HepG2 (cell line): Measurements from ENCODE around the gene MDH2. TPM values are rescaled to one million over a fixed set of nuclear protein-coding genes. Genes with fewer than 3 reads are reported as not detected.

ENCODE experiments used
- ATAC-seq: fragments of 200-7000 bp; cut with Tn5 transposase; 3 replicates; pipeline ENCODE4 v1.9.1; 2020; ENCODE audit warnings: mild to moderate bottlenecking, moderate library complexity
- BruUV-seq: library from RNA; stranded (reverse); fragments of 400-500 nt; replicated peaks from 2 replicates; lab custom pipeline; 2021; lab: Mats Ljungman, UMichigan
- CTCF ChIA-PET: fragments of 300-600 bp; formaldehyde crosslinking; extraction: SDS; loops from one replicate; lab custom pipeline; 2021; ENCODE audit warnings: low total read pairs, inconsistent platforms, low intra/inter-chr PET ratio; lab: Yijun Ruan, JAX
- POLR2A ChIA-PET: fragments of 350-600 bp; sonication (Branson Sonifier 250); formaldehyde crosslinking; loops from one replicate; lab custom pipeline; 2020; ENCODE audit warnings: antibody characterized with exemption, inconsistent platforms; lab: Yijun Ruan, JAX
- DNase-seq: peaks from one replicate; pipeline ENCODE4 v3.0.0-alpha.2; 2015; ENCODE audit warnings: low spot score
- FAIRE-seq: peaks from 3 replicates; lab custom pipeline; 2011; peaks lifted over from hg19 to GRCh38; lab: Jason Lieb, UNC
- H2AFZ ChIP-seq: one replicate; pipeline ENCODE4 v1.6.1; 2011; ENCODE audit warnings: low read length, inconsistent platforms
- H3K27ac ChIP-seq: fragments of 300-600 bp; 3 replicates; pipeline ENCODE4 v1.8.0; 2011; ENCODE audit warnings: mixed run types, mild to moderate bottlenecking, mixed read lengths, low read length, inconsistent platforms; ENCODE audit not compliant: insufficient read depth; ENCODE audit errors: extremely low read length
- H3K27me3 ChIP-seq, 2 experiments: fragments of 200-600 bp in 1 of 2; 2 replicates in 1 of 2; 3 replicates in 1 of 2; pipeline versions ENCODE4 v1.6.0 to v1.8.0; 2011; ENCODE audit warnings: low read length in 2 of 2, mild to moderate bottlenecking in 2 of 2, moderate library complexity in 2 of 2, inconsistent platforms in 1 of 2; ENCODE audit not compliant: insufficient read depth in 2 of 2, control insufficient read depth in 1 of 2
- H3K36me3 ChIP-seq, 2 experiments: fragments of 200-600 bp in 1 of 2; replicated peaks in 1 of 2; 2 replicates in 1 of 2; 3 replicates in 1 of 2; pipeline versions ENCODE4 v1.5.1 to v1.8.0; 2011; ENCODE audit warnings: low read length in 2 of 2, inconsistent platforms in 1 of 2; ENCODE audit not compliant: insufficient read depth in 2 of 2, control insufficient read depth in 1 of 2
- H3K4me1 ChIP-seq: 2 replicates; pipeline ENCODE4 v1.5.1; 2012; ENCODE audit warnings: low read length, inconsistent platforms; ENCODE audit not compliant: insufficient read depth
- H3K4me2 ChIP-seq: 2 replicates; pipeline ENCODE4 v1.6.0; 2011; ENCODE audit warnings: low read depth, low read length, inconsistent platforms
- H3K4me3 ChIP-seq, 3 experiments: fragments of 200-600 bp in 1 of 3; sonication (generic), shearing (Covaris generic) in 1 of 3; replicated peaks in 1 of 3; 2 replicates each; pipeline ENCODE4 v1.5.1; 2011 to 2016; ENCODE audit warnings: low read length in 3 of 3, inconsistent platforms in 2 of 3, low read depth in 2 of 3, mild to moderate bottlenecking in 2 of 3, control low read depth in 1 of 3, mixed read lengths in 1 of 3; ENCODE audit not compliant: insufficient read depth in 1 of 3
- H3K79me2 ChIP-seq: one replicate; pipeline ENCODE4 v1.6.1; 2011; ENCODE audit warnings: low read length, inconsistent platforms; ENCODE audit not compliant: insufficient read depth
- H3K9ac ChIP-seq: 2 replicates; pipeline ENCODE4 v1.6.0; 2011; ENCODE audit warnings: mild to moderate bottlenecking, low read depth, low read length, inconsistent platforms; ENCODE audit not compliant: insufficient read depth
- H3K9me3 ChIP-seq: 2 replicates; pipeline ENCODE4 v1.5.1; 2012; ENCODE audit warnings: mild to moderate bottlenecking, low read length
- H4K20me1 ChIP-seq: 2 replicates; pipeline ENCODE4 v1.6.0; 2011; ENCODE audit warnings: inconsistent platforms, mild to moderate bottlenecking, low read length, moderate library complexity; ENCODE audit not compliant: insufficient read depth
- HNRNPK ChIP-seq: fragments of 200-400 bp; formaldehyde crosslinking; IDR thresholded peaks from 2 replicates; pipeline ENCODE4 v1.6.1; 2018; ENCODE audit warnings: low read length, low read depth, moderate library complexity, mild to moderate bottlenecking; ENCODE audit not compliant: poor library complexity, severe bottlenecking
- SIN3A ChIP-seq: IDR thresholded peaks from 2 replicates; pipeline ENCODE4 v1.6.1; 2011; ENCODE audit warnings: low read depth, mild to moderate bottlenecking, control low read depth, low read length, borderline replicate concordance
- ZNF292 ChIP-seq: sonication (generic); formaldehyde crosslinking; IDR thresholded peaks from 2 replicates; pipeline ENCODE4 v1.8.1; 2022; ENCODE audit warnings: mild to moderate bottlenecking, low read depth, missing genetic modification reagents, borderline replicate concordance
- ZNF451 ChIP-seq: sonication (generic); formaldehyde crosslinking; IDR thresholded peaks from 2 replicates; pipeline ENCODE4 v1.5.0; 2020; ENCODE audit warnings: mild to moderate bottlenecking, missing genetic modification reagents
- ZNF7 ChIP-seq: IDR thresholded peaks from 2 replicates; pipeline ENCODE4 v1.6.1; 2016; ENCODE audit warnings: missing biosample characterization, missing genetic modification reagents
- ZNF878 ChIP-seq: sonication (generic); formaldehyde crosslinking; IDR thresholded peaks from 2 replicates; pipeline ENCODE4 v1.8.1; 2023; ENCODE audit warnings: mild to moderate bottlenecking, missing genetic modification reagents, moderate library complexity
- ZSCAN12 ChIP-seq: sonication (generic); formaldehyde crosslinking; IDR thresholded peaks from 2 replicates; pipeline ENCODE4 v1.9.0; 2021; ENCODE audit warnings: mild to moderate bottlenecking, missing genetic modification reagents
- ZSCAN20 ChIP-seq: sonication (generic); formaldehyde crosslinking; IDR thresholded peaks from 2 replicates; pipeline ENCODE4 v1.4.0; 2020; ENCODE audit warnings: missing genetic modification reagents, mild to moderate bottlenecking, borderline replicate concordance
- WGBS: methylation state at CpG from one replicate; pipeline ENCODE4 v1.1.6; 2017; ENCODE audit warnings: low lambda C conversion rate; 5-methylcytosine and 5-hydroxymethylcytosine counted together
- in situ Hi-C: cut with HindIII; loops from 2 replicates; pipeline ENCODE4 v1.10.0; 2017; ENCODE audit warnings: low pct_unique_long_range_greater_than_20kb; ENCODE audit not compliant: extremely low pct_ligation_motif_present
- intact Hi-C: fragments of 100-400 bp; cut with micrococcal nuclease; formaldehyde crosslinking; loops from one replicate; pipeline ENCODE4 v1.10.0; 2022; ENCODE audit not compliant: unreplicated experiment
- polyA plus RNA-seq, 8 experiments: library from polyadenylated mRNA; depleted of rRNA in 3 of 8; stranded (reverse) in 7 of 8; unstranded in 1 of 8; fragments of >200 nt; fragmentation: Illumina TruSeq in 4 of 8; extraction: Trizol in 4 of 8; gene quantifications; 2 replicates each; pipeline versions ENCODE4 v1.2.1 to v1.2.3, GENCODE V29; 2011 to 2016; ENCODE audit warnings: low read depth in 4 of 8, missing spikeins in 1 of 8, mixed read lengths in 1 of 8; ENCODE audit not compliant: insufficient read depth in 1 of 8
- total RNA-seq, 5 experiments: library from RNA; depleted of rRNA; stranded (reverse); fragments of >200 nt; fragmentation: Illumina TruSeq; extraction: Trizol; gene quantifications; 2 replicates each; pipeline ENCODE4 v1.2.3, GENCODE V29; 2016; ENCODE audit warnings: low read depth in 1 of 5
- TF ChIP-seq, protein P1 (sequence below): sonication (generic); formaldehyde crosslinking; IDR thresholded peaks from 2 replicates; pipeline ENCODE4 v1.4.0; 2020; ENCODE audit warnings: mild to moderate bottlenecking, missing genetic modification reagents
- TF ChIP-seq, protein P2 (sequence below): IDR thresholded peaks from 2 replicates; pipeline ENCODE4 v1.6.1; 2016; ENCODE audit warnings: control low read depth
- TF ChIP-seq, protein P3 (sequence below): sonication (generic); IDR thresholded peaks from 2 replicates; pipeline ENCODE4 v1.6.1; 2016; ENCODE audit warnings: low read depth, borderline replicate concordance
- TF ChIP-seq, protein P4 (sequence below): sonication (generic); formaldehyde crosslinking; IDR thresholded peaks from 2 replicates; pipeline ENCODE4 v1.5.1; 2020; ENCODE audit warnings: missing genetic modification reagents, mild to moderate bottlenecking, borderline replicate concordance
- TF ChIP-seq, protein P5 (sequence below): sonication (generic); formaldehyde crosslinking; IDR thresholded peaks from 2 replicates; pipeline ENCODE4 v1.8.0; 2022; ENCODE audit warnings: mild to moderate bottlenecking, missing genetic modification reagents

MDH2 gene
- total and polyA plus RNA-seq, 2 of the 13 experiments (the other 11 are each of a cell fraction or from before 2014, with no cell fraction given): 81.4 to 90.3 TPM

DNA sequence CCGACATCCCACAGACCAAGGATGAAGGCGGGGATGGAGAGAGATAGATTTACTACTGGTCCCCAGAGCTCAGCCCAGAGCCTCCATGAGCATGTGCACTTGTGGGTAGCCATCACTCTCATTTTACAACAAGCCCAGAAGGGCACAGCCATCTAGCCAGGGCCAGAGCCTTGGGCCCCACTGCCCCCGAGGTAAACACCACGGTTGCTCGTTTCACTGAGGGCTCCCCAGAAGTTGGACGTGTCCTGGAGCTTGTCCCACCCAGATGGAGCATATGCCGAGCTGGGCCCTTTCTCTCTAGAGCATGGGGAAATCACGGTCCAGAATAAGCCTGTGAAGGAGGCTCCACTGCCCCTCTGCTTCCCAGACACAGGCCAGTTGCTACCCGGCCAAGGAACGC is 44.6 kb upstream of the MDH2 start:
- FAIRE-seq (no peak), DNase-seq (no peak), ATAC-seq (no peak)
- no peak overlapping the region for H3K4me3 ChIP-seq
- no peaks in the 10 kb centered on the region for H3K27me3 ChIP-seq
- no peak overlapping the region for H3K9ac ChIP-seq
- CTCF ChIA-PET: no interaction called here
- H3K36me3 ChIP-seq: peaks cover 4 to 32% of the 10 kb centered on the region in 2 experiments; a peak in 4 of 5 replicates
- no TSS peak for BruUV-seq
- H4K20me1 ChIP-seq: no peaks in the 10 kb centered on the region
- no peak overlapping the region for H3K27ac ChIP-seq
- 98% methylated on average over 9 of the region's 10 CpGs for WGBS
- no peaks in the 10 kb centered on the region for H3K4me1 ChIP-seq
- no peak overlapping the region for H3K4me2 ChIP-seq
- intact Hi-C loops (no loop called here), in situ Hi-C loops (no loop called here)
- H2AFZ ChIP-seq: no peak overlapping the region
- H3K79me2 ChIP-seq: no peaks in the 10 kb centered on the region
- no peaks in the 10 kb centered on the region for H3K9me3 ChIP-seq
- POLR2A ChIA-PET: no interaction called here
- TF ChIP-seq ZNF451 (CRISPR knock-in tag) (no peak), SIN3A (no peak), ZNF292 (CRISPR knock-in tag) (no peak), HNRNPK (no peak), ZNF878 (CRISPR knock-in tag) (no peak), ZNF7 (no peak), ZSCAN12 (no peak), ZSCAN20 (CRISPR knock-in tag) (no peak)
- TF ChIP-seq, protein P1, sequence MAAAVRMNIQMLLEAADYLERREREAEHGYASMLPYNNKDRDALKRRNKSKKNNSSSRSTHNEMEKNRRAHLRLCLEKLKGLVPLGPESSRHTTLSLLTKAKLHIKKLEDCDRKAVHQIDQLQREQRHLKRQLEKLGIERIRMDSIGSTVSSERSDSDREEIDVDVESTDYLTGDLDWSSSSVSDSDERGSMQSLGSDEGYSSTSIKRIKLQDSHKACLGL (CRISPR knock-in tag): no peak
- TF ChIP-seq, protein P2, sequence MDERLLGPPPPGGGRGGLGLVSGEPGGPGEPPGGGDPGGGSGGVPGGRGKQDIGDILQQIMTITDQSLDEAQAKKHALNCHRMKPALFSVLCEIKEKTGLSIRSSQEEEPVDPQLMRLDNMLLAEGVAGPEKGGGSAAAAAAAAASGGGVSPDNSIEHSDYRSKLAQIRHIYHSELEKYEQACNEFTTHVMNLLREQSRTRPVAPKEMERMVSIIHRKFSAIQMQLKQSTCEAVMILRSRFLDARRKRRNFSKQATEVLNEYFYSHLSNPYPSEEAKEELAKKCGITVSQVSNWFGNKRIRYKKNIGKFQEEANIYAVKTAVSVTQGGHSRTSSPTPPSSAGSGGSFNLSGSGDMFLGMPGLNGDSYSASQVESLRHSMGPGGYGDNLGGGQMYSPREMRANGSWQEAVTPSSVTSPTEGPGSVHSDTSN (CRISPR knock-in tag): no peak
- TF ChIP-seq, protein P3, sequence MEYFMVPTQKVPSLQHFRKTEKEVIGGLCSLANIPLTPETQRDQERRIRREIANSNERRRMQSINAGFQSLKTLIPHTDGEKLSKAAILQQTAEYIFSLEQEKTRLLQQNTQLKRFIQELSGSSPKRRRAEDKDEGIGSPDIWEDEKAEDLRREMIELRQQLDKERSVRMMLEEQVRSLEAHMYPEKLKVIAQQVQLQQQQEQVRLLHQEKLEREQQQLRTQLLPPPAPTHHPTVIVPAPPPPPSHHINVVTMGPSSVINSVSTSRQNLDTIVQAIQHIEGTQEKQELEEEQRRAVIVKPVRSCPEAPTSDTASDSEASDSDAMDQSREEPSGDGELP: no peak
- TF ChIP-seq, protein P4, sequence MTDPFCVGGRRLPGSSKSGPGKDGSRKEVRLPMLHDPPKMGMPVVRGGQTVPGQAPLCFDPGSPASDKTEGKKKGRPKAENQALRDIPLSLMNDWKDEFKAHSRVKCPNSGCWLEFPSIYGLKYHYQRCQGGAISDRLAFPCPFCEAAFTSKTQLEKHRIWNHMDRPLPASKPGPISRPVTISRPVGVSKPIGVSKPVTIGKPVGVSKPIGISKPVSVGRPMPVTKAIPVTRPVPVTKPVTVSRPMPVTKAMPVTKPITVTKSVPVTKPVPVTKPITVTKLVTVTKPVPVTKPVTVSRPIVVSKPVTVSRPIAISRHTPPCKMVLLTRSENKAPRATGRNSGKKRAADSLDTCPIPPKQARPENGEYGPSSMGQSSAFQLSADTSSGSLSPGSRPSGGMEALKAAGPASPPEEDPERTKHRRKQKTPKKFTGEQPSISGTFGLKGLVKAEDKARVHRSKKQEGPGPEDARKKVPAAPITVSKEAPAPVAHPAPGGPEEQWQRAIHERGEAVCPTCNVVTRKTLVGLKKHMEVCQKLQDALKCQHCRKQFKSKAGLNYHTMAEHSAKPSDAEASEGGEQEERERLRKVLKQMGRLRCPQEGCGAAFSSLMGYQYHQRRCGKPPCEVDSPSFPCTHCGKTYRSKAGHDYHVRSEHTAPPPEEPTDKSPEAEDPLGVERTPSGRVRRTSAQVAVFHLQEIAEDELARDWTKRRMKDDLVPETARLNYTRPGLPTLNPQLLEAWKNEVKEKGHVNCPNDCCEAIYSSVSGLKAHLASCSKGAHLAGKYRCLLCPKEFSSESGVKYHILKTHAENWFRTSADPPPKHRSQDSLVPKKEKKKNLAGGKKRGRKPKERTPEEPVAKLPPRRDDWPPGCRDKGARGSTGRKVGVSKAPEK (CRISPR knock-in tag): no peak
- TF ChIP-seq, protein P5, sequence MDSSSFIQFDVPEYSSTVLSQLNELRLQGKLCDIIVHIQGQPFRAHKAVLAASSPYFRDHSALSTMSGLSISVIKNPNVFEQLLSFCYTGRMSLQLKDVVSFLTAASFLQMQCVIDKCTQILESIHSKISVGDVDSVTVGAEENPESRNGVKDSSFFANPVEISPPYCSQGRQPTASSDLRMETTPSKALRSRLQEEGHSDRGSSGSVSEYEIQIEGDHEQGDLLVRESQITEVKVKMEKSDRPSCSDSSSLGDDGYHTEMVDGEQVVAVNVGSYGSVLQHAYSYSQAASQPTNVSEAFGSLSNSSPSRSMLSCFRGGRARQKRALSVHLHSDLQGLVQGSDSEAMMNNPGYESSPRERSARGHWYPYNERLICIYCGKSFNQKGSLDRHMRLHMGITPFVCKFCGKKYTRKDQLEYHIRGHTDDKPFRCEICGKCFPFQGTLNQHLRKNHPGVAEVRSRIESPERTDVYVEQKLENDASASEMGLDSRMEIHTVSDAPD (CRISPR knock-in tag): no peak
